ENCODE measurements around the gene COPZ2.

DNA sequence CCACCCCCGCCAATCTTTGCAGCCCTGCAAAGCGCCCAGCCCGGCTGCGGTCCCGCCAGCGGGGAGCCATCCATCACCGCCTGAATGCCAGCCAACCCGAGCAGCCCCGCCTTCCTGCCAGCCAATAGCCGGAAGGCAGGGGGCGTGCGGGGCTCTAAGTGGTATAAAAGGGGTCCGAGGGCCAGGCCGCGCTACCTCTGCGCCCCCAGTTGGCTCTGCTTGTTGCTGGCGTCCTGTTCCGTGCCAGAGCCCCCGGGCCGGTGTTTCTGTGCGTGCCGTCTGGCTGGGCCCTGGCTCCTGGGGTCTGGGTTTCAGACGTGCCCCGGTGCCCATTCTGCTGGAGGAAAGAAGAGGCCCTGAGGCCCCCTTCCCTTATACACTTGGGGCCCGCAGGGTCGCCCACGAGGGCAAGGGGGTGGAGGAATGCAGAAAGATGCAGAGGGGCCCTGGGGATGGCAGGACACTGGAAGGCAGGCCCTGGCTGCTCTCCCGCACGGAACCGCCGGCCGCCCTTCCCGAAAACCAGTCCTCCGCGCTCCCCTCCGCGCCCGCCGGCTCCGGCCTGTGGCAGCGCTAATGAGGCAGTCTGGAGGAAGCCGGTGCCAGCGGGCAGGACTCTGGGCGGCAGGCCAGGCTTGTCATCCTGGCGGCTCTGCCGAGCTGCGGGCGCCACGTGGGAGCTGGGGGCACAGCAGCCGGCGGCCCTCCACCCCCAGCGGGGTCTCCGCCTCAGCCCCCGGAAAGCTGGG lies 14.0 kb downstream of the COPZ2 start:
- TF ChIP-seq, protein P1, sequence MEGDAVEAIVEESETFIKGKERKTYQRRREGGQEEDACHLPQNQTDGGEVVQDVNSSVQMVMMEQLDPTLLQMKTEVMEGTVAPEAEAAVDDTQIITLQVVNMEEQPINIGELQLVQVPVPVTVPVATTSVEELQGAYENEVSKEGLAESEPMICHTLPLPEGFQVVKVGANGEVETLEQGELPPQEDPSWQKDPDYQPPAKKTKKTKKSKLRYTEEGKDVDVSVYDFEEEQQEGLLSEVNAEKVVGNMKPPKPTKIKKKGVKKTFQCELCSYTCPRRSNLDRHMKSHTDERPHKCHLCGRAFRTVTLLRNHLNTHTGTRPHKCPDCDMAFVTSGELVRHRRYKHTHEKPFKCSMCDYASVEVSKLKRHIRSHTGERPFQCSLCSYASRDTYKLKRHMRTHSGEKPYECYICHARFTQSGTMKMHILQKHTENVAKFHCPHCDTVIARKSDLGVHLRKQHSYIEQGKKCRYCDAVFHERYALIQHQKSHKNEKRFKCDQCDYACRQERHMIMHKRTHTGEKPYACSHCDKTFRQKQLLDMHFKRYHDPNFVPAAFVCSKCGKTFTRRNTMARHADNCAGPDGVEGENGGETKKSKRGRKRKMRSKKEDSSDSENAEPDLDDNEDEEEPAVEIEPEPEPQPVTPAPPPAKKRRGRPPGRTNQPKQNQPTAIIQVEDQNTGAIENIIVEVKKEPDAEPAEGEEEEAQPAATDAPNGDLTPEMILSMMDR (IDR thresholded peaks at IDR 0.05), result peak in 3 of 6 experiments; percentile 33 to 71 (median 41)
- TF ChIP-seq POLR2AphosphoS5 (IDR thresholded peaks at IDR 0.05), result peak in 1 of 2 donors; percentile 35

Data from upper lobe of left lung (tissue), 4 donors.